Activated naive CD4-positive, alpha-beta T cell treated with anti-CD3 and anti-CD28 coated beads for 36 hours (primary cell): Measurements from ENCODE around the gene EIF4ENIF1. TPM values are rescaled to one million over a fixed set of nuclear protein-coding genes. Genes with fewer than 3 reads are reported as not detected.
"Not testable (repeated sequence)": the region's sequence is repeated elsewhere in the genome, so short reads cannot be mapped to it uniquely, and the experiment has no call there.

ENCODE experiments used
- CTCF ChIA-PET: fragments of 350-600 bp; sonication (Branson Sonifier 250); formaldehyde crosslinking; loops from one replicate; lab custom pipeline; 2021; ENCODE audit warnings: antibody characterized with exemption; lab: Charles Lee
- DNase-seq: peaks from one replicate; pipeline ENCODE4 v3.0.0-alpha.2; 2020
- H3K27ac Mint-ChIP-seq: one replicate; pipeline ENCODE4 v1.8.0; 2021; ENCODE audit warnings: mild to moderate bottlenecking, mixed read lengths
- H3K27me3 Mint-ChIP-seq: one replicate; pipeline ENCODE4 v1.8.0; 2021; ENCODE audit warnings: low read depth, mixed read lengths
- H3K36me3 Mint-ChIP-seq: one replicate; pipeline ENCODE4 v1.8.0; 2021; ENCODE audit warnings: low read depth, mixed read lengths
- H3K4me1 Mint-ChIP-seq: one replicate; pipeline ENCODE4 v1.8.0; 2021; ENCODE audit warnings: low read depth, mixed read lengths
- H3K4me3 Mint-ChIP-seq: one replicate; pipeline ENCODE4 v1.8.0; 2021; ENCODE audit warnings: mild to moderate bottlenecking, moderate library complexity, mixed read lengths
- H3K9me3 Mint-ChIP-seq: one replicate; pipeline ENCODE4 v1.8.0; 2021; ENCODE audit warnings: mixed read lengths
- intact Hi-C: fragments of 100-400 bp; cut with micrococcal nuclease; formaldehyde crosslinking; loops from one replicate; pipeline ENCODE4 v1.15.1; 2023
- total RNA-seq, 2 experiments: library from RNA; stranded (reverse); gene quantifications; one replicate each; pipeline ENCODE4 v1.2.3, GENCODE V29; 2021

The EIF4ENIF1 gene
- total RNA-seq, 2 experiments from 2014 or later, result 28.1 to 29.0 TPM

DNA sequence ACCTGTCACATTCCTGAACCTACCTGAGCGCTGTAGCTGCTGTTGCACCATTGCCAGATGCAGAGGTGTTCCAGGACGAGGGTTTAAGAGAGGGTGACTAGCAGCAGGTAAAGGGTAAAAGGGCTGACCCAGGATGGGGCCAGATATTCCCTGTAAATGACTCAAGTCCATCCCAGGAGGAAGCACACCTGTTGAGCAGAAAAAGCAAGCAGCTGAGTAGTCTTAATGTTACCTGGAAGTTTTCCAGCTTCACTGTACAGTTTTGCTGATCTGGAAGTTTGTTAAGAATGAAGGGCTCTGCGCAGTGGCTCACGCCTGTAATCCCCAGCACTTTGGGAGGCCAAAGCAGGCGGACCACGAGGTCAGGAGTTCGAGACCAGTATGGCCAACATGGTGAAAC, 49.0 kb downstream of the EIF4ENIF1 start:
- intact Hi-C loops, result no loop called here
- no peak for DNase-seq
- H3K9me3 Mint-ChIP-seq, result no peaks in the 10 kb centered on the region
- CTCF ChIA-PET, result no interaction called here
- H3K27ac Mint-ChIP-seq, result no peak overlapping the region
- peaks cover 35% of the 10 kb centered on the region for H3K36me3 Mint-ChIP-seq
- H3K4me3 Mint-ChIP-seq, result no peak overlapping the region
- peaks cover 3% of the 10 kb centered on the region for H3K4me1 Mint-ChIP-seq
- no peaks in the 10 kb centered on the region for H3K27me3 Mint-ChIP-seq

DNA sequence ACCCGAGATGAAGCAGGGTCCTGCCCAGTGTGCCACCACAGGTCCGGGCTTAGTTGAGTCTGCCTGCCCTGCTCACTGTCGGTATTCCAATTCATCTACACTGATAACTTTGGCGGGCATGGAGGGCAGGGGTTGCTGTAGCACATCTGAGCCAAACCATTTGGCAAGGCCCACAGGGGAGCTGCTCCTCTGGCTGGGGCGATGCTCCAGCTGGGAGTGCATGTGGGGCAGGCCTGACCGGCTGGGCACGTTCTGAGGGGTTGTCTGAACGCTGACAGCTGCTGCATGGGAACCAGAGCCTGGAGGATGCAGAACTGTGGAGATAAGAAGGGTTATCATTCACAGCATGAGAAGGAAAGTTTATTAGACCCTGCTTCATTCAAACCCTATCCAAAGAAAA, 49.8 kb downstream of the EIF4ENIF1 start:
- H3K27me3 Mint-ChIP-seq, result no peaks in the 10 kb centered on the region

DNA sequence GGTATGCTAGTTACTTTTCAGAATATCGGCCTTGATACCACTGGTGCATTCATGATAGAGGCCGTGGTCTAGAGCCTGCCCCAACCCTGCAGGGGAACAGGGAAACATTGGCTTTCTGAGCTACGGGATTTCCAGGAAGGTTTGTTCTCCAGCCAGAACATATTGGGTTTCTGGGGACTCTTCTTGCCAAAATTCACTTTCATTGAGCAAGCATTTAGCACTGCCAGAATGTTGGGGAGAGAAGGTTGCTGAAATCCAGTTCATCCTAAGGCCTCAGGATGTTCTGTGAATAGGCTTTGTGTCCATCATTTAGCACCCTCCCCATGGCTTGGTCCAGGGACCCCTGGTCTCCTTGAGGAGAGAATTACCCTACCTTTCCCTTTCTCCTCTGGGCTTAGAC, 53.5 kb downstream of the EIF4ENIF1 start:
- Mint-ChIP-seq H3K27me3 (no peaks in the 10 kb centered on the region), H3K4me3 (no peak overlapping the region), H3K9me3 (no peaks in the 10 kb centered on the region), H3K27ac (no peak overlapping the region), H3K4me1 (peaks cover 3% of the 10 kb centered on the region), H3K36me3 (peaks cover 38% of the 10 kb centered on the region)
- CTCF ChIA-PET, result interaction anchor here (1.9 kb wide), 1 partner anchor 198 kb away, joined by 4 read pairs; no protein-coding TSS in a partner anchor
- intact Hi-C loops, result no loop called here
- DNase-seq, result no peak

More for the DNA sequence above, 49.8 kb downstream of the EIF4ENIF1 start:
- Mint-ChIP-seq H3K27ac (no peak overlapping the region), H3K4me3 (no peak overlapping the region), H3K36me3 (peaks cover 38% of the 10 kb centered on the region), H3K4me1 (peaks cover 3% of the 10 kb centered on the region), H3K9me3 (no peaks in the 10 kb centered on the region)
- intact Hi-C loops, result no loop called here
- no peak for DNase-seq
- CTCF ChIA-PET, result no interaction called here

DNA sequence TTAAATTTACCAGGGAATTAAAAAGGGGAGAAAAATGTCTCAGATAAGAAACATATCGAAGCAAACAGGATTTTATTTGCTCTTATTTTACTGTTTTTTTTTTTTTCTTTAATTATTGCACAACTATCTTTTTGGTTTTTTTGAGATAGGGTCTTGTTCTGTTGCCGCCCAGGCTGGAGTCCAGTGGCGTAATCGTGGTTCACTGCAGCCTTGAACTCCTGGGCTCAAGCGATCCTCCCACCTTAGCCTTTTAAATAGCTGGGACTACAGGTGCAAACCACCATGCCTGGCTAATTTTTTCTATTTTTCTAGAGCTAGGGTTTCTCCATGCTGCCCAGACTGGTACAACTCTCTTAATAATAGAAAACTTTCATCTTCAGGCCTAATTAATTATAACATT, 57.7 kb downstream of the EIF4ENIF1 start:
- Mint-ChIP-seq H3K4me3 (no peak overlapping the region), H3K9me3 (no peaks in the 10 kb centered on the region), H3K27me3 (no peaks in the 10 kb centered on the region), H3K36me3 (peaks cover 45% of the 10 kb centered on the region), H3K4me1 (peaks cover 1% of the 10 kb centered on the region), H3K27ac (no peak overlapping the region)
- CTCF ChIA-PET, result no interaction called here
- intact Hi-C loops, result no loop called here
- DNase-seq, result no peak

GRCh38 chr22:31425331-31426050, 64.2 kb downstream of the EIF4ENIF1 start:
- no peak for DNase-seq
- H3K27ac Mint-ChIP-seq, result peak overlapping the region; percentile 24
- no peaks in the 10 kb centered on the region for H3K27me3 Mint-ChIP-seq
- H3K4me3 Mint-ChIP-seq, result no peak overlapping the region
- H3K9me3 Mint-ChIP-seq, result no peaks in the 10 kb centered on the region
- CTCF ChIA-PET, result interaction anchor here (0.6 to 0.7 kb wide), 2 partner anchors 26 to 378 kb away, joined by 3 read pairs; no protein-coding TSS in a partner anchor
- intact Hi-C loops, result no loop called here
- peaks cover 42% of the 10 kb centered on the region for H3K36me3 Mint-ChIP-seq
- H3K4me1 Mint-ChIP-seq, result no peaks in the 10 kb centered on the region

DNA sequence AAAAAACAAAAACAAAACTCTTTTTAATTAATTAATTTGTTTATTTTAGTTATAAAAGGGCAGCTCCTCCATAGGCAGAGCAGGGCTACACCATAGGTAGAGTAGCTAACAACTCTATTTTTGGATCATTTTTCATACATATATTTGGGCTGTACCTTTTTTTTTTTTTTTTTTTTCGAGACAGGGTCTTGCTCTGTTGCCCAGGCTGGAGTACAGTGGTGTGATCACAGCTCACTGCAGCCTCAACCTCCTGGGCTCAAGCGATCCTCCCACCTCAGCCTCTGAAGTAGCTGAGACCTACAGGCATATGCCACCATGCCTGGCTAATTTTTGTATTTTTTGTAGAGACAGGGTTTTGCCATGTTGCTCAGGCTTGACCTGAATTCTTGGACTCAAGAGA, 87.3 kb downstream of the EIF4ENIF1 start:
- DNase-seq, H3K9me3 Mint-ChIP-seq, H3K27me3 Mint-ChIP-seq, H3K4me3 Mint-ChIP-seq, CTCF ChIA-PET, intact Hi-C loops: not testable (repeated sequence)
- Mint-ChIP-seq H3K36me3 (peaks cover 40% of the 10 kb centered on the region), H3K27ac (peak overlapping the region; percentile 42), H3K4me1 (peaks cover 27% of the 10 kb centered on the region)

GRCh38 chr22:31400023-31400397, 89.6 kb downstream of the EIF4ENIF1 start:
- CTCF ChIA-PET, result interaction anchor here (0.6 to 0.8 kb wide), 3 partner anchors 12 to 76 kb away, joined by 3 read pairs; no protein-coding TSS in a partner anchor
- Mint-ChIP-seq H3K4me3 (peak overlapping the region; percentile 92), H3K27me3 (no peaks in the 10 kb centered on the region), H3K9me3 (no peaks in the 10 kb centered on the region), H3K27ac (peak overlapping the region; percentile 82), H3K4me1 (peaks cover 21% of the 10 kb centered on the region), H3K36me3 (peaks cover 24% of the 10 kb centered on the region)
- DNase-seq, result no peak
- intact Hi-C loops, result no loop called here

DNA sequence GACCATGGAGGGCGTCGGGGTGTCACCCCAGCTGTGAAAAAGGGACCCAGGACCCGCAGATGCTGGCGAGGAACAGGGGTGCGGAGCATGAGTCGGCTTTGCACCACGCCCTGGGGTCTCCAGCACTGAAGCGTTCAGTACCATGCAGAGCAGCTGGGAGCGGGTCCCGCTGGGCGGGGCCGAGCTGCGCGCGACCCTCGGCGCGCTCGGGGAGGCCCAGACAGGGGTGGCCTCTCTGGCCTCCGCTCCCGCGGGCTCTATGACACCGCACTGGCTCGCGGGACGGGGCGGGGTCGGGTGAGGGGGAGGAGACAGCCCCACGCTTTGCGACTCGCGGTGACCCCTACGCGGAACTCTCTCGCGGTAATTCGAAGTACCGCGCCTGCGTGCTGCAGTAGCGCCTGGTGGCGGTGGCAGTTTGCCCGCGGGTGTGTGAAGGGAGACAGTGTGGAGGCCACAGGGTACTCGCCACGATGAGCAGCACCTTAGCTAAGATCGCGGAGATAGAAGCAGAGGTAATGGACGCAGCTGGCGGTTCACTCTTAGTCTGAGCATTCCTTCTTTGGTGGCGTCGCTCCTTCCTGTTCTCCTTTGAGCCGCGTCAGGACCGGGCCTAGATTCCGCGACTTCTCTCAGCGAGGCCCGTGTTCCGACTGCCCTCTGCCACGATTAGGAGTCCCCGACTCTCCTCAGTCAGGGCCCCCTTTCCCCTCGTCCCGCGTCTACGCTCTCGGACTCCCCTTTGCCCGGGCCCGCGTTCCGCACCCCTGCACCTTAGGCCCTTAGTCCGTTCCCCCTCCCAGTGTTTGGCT, 90.2 kb downstream of the EIF4ENIF1 start, which contains the start of gene DRG1:
DRG1 (plus strand) TSS at position 394 of the 812 bp plus-strand sequence; CDS start at position 474, 80 bp downstream.
- peak; percentile 98 for DNase-seq
- peak within 1 kb of the TSS; percentile 92 for H3K4me3 Mint-ChIP-seq
- intact Hi-C loops, result loop anchor here (1.0 to 5.0 kb wide), 4 partner anchors 53 to 353 kb away; partner anchors contain the start of genes DEPDC5, PATZ1, PRR14L and SFI1
- CTCF ChIA-PET, result interaction anchor here (0.6 to 0.8 kb wide), 2 partner anchors 55 to 76 kb away, joined by 3 read pairs; no protein-coding TSS in a partner anchor
- H3K36me3 Mint-ChIP-seq, result peaks cover 24% of the 10 kb centered on the region
- peak within 1 kb of the TSS; percentile 82 for H3K27ac Mint-ChIP-seq
- no peaks in the 10 kb centered on the region for H3K9me3 Mint-ChIP-seq
- H3K4me1 Mint-ChIP-seq, result peaks cover 21% of the 10 kb centered on the region
- H3K27me3 Mint-ChIP-seq, result no peaks in the 10 kb centered on the region

- intact Hi-C loops, result loop anchor here (5.0 kb wide), 3 partner anchors 99 to 354 kb away; partner anchors contain the start of genes DEPDC5, PRR14L and SFI1
- Mint-ChIP-seq H3K27me3 (no peaks in the 10 kb centered on the region), H3K4me3 (no peak overlapping the region), H3K36me3 (peaks cover 19% of the 10 kb centered on the region), H3K4me1 (peaks cover 19% of the 10 kb centered on the region), H3K27ac (no peak overlapping the region), H3K9me3 (no peaks in the 10 kb centered on the region)
- no peak for DNase-seq
- CTCF ChIA-PET, result no interaction called here
These were observed 91.4 kb downstream of the EIF4ENIF1 start for GRCh38 chr22:31398231-31398630.

DNA sequence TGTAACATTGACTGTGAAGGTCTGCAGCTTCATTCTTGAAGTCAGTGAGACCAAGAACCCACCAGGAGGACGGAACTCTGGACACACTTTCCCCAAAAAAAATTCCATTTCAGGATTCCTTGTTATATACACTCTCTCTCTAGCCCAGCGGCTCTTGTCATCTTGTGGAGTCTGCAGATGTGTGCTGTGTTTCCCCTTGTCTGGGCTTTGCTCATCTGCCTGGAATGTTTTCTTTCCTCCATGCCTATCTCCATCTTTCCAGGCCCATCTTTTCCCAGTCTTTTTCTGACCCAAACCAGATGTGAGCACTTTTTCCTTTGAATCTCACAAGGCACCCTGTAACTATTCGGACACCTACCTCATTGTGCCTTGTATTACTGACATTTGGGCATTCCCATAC, 95.3 kb downstream of the EIF4ENIF1 start:
- no peaks in the 10 kb centered on the region for H3K4me1 Mint-ChIP-seq
- intact Hi-C loops, result no loop called here
- no peaks in the 10 kb centered on the region for H3K27me3 Mint-ChIP-seq
- no peaks in the 10 kb centered on the region for H3K36me3 Mint-ChIP-seq
- no peaks in the 10 kb centered on the region for H3K9me3 Mint-ChIP-seq
- DNase-seq, result no peak
- CTCF ChIA-PET, result no interaction called here
- no peak overlapping the region for H3K4me3 Mint-ChIP-seq
- no peak overlapping the region for H3K27ac Mint-ChIP-seq

- CTCF ChIA-PET, result no interaction called here
- Mint-ChIP-seq H3K27me3 (no peaks in the 10 kb centered on the region), H3K36me3 (no peaks in the 10 kb centered on the region), H3K4me1 (no peaks in the 10 kb centered on the region), H3K9me3 (no peaks in the 10 kb centered on the region), H3K27ac (no peak overlapping the region), H3K4me3 (no peak overlapping the region)
- DNase-seq, result no peak
- intact Hi-C loops, result no loop called here
These were observed 95.7 kb downstream of the EIF4ENIF1 start for GRCh38 chr22:31393893-31394292.
